Eye (tissue), 1 donor: ENCODE data around the gene BTG2.

Experiments
- DNase-seq: peaks from one replicate; pipeline ENCODE4 v3.0.0-alpha.2; 2015

BTG2 gene

DNA sequence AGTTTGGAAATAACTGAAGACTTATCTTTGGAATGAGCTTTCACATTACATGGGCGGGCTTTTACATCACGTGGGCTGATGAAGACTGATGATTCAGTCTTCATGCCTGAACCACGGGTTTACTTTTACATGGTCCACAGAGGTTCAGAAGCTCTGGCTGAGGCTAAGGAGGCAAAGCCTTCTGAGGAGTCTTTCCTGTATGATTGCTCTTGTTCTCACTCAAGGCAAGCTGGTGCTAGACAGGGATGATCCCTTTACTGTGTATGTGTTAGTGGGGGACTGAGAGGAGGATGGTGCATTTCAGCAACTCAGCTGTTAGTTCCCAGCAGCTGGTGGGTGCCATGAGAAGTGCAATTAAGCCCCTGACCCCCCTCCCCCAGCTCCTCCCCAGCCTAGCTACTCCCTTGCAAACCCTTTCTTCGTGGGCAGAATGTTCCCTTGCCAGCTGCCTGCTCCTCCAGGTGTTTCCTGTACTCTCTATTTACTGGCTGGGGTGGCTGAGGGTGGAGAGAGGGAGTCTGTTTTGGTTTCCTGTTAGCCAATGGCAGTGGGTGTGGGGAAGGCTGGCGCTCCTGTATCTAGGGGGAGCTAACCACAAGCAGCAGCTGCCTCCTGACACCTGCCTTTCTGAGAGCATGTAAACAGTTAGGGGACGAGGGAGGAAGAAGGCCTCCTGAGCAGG lies 15.4 kb downstream of the BTG2 start:
- DNase-seq = peak; percentile 57

DNA sequence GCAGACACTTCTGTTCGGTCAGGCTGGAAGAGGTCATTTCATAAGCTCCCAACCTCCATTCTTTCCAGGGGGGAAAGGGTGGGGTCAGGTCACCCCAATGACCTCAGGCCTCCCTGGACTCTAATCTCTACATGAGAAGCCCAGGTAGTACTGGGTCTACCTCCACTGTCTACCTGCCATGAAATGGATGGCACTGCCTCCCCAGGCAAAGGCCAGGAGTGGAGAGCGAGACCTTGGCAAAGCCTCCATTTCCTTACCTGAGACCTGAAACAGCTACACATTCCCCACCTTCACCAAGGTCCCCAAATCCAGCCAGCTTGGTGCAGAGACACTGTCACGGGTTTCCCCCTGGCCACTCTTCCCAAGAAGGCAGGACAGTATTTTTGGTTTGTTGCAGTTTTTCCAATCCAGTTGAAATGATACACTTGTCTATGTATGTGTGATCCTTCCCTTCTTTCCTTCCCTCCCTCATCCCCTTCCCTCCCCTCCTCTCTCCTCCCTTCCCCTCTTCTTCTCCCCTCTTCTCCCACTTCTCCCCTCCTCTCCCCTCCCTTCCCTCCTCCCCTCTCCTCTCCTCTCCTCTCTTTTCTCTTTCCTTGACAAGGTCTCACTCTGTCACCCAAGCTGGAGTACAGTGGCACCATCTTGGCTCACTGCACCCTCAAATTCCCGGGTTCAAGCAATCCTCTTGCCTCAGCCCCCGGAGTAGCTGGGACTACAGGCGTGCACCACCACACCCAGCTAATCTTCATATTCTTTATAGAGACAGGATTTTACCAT lies 16.1 kb downstream of the BTG2 start:
- DNase-seq = no peak

DNA sequence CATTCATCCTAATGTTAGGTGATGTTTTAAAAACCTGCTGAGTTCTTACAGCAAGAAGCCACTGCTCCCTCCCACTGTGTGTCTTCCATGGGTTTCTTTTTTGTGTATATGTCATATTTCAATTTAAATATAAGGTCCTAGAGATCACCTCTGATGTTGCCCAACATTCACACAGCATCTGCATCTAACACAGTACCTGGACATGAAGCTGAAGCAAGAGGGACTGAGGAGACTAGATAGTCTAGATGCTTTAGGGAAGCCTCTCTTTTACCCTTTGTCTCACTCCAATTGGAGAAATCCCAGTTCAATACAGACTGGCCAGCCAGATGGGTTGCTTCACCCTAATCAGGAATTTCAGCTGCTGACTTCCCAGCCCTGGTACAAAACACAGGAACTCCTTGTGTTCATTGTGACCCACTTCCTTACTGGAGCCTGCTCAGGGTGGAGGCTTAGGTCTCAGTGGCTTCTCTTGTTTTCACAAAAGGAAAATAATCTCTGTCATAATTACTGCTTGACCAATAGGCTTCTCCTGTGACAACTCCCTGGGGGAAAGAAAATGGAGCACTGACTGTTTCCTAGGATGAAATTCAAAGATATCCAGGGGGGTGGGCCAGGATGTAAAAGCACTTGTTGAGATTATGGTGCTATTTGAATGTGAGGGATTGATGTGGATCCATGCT lies 17.3 kb downstream of the BTG2 start:
- peak; percentile 77 for DNase-seq

DNA sequence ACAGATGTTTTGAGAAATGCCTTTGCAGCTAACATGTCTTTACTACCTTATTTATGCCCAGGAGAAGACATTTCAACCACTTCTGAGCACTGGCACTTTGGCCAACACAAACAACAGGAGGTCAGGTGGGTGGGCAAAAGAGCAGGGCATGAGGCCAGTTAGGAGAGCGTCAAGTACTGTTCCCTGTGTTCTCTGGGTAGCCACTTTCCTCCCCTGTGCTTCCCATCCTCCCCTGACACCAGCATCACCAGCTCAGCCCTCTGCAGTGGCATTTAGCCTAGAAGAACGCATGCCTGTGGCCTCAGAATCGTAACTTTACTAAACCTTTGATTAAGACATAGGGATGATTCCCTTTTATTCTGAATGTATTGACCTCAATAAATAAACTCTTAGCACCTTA lies 18.3 kb downstream of the BTG2 start:
- no peak for DNase-seq

DNA sequence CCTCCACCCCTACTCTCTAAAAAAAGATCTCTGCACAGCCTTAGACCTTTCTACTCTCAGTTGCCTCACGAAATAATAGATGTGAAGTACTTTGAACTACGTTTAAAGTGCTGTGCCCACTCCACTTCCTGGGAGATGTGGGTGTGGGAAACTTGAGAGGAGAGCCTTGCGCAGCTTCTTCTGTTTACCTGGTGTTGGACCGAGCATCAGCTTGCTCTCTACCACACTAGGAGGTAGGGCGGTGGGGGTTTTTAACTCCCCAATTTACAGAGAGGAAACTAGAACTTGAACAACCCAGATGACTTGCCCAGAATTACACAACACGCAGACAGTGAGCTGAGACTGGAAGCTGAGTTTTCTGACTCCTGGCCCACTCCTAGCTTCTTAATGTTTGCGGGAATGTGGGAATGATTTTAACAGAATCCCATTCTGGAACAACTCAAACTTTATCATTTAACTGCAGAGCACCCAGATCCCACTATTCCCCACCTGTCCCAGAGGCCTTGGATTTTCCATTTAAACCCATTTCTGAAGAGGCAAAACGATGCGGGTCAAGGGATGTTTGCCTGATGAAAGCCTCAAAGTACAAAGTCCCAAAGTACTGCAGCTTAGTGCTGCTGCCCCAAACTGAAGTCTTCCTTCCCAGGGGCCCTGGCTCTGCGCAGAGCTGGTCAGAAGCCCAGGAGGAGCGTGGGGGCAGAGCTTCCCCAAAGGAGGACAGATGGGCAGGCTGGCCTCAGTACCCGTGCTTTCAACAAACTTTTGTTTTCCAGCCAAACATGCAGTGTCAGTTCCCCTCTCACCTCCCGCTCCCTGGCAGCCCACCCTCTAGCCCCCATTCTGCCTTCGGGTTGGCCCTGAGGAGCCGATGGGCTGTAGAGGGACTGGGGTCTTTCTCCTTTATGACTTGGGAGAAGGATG lies 19.0 kb downstream of the BTG2 start:
- no peak for DNase-seq

DNA sequence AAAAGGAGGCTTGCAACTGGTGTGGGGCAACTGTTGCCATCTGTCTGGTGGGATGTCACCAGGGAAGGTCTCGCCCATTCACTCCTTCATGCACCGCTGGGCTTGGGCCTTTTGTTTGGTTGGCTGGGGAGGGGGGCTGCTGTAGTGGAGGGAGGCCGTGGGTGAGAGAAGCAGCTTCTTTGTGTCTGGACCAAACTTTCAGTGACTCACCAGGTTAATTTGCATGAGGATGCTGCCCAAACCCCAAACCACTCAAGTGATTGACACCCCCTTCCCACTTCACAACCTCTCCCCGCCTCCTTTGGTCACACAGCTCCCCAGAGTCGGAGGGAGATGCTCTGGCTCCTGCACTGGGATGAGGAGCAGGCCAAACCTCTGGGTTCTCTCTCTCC lies 19.7 kb downstream of the BTG2 start:
- peak; percentile 90 for DNase-seq

DNA sequence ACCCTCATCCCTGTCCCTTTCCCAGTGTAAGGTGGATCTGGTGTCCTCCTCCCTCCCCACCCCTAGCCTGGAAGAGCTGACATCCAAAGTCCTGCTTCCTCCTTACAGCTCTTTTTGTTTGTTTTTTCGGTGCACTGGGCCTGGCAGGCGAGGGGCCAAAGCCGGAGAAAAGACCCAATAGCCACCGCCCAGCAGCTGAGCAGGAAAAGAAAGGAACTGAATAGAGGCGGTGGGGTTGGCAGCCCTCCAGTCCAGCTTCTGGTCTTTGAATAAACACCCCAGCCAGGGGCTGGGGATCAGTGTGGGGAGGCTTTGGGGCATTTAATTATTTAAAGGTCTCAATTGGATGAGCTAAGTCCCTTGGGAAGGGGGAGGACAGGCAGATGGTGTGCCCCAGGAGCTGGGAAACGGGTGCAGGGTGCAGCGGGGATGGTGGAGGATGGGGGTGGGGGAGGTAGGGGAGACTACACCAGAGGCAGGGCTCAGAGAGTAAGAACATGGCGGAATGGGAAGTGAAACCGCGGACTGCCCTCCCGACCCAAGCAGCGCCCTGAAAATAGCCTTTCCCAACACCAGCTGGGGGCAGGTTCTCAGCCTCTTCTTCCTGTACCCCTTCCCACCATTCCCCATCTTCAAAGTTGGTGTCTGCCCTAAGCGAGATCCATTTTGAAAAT lies 20.2 kb downstream of the BTG2 start:
- peak; percentile 82 for DNase-seq

DNA sequence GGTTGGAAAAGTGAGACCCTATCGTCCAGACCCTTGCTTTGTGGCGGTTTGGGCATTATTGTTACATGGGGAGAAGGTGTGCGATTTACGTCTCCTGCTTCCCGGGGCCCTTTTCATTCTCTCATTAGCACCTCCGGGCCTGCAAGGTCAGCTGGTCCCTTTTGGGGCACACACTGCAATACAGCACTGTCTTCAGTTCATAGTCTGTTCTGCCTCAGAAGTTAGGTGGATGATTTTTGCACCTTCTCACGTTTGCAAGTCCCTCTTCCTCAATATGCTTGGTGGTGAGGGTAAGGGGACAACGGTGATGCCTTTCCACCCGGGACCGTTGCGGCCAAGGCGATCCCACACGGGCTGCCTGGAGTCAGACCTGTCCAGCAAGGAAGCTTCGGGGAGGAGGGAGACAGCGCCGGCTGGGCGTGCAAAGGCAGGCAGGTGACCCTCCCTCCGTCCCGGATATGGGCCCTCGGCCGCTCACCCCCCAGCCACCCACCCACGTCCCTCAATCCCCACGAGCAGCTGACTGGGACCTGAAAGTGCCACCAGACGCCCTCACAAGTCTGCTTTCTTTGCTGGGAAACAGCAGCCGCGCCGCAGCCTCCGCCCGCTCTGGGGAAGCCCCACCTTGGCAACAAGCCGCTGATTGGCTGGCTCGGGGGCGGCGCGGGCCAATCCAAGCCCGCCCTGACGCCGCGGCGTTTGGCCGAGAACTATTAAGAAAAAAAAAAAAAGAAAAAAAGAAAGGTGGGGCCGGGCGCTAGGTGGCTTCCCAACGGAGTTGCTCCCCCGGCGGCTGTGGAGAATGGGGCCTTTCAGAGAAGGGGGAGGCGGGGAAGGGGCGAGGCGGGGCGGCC lies 21.7 kb downstream of the BTG2 start:
- DNase-seq = peak; percentile 97

DNA sequence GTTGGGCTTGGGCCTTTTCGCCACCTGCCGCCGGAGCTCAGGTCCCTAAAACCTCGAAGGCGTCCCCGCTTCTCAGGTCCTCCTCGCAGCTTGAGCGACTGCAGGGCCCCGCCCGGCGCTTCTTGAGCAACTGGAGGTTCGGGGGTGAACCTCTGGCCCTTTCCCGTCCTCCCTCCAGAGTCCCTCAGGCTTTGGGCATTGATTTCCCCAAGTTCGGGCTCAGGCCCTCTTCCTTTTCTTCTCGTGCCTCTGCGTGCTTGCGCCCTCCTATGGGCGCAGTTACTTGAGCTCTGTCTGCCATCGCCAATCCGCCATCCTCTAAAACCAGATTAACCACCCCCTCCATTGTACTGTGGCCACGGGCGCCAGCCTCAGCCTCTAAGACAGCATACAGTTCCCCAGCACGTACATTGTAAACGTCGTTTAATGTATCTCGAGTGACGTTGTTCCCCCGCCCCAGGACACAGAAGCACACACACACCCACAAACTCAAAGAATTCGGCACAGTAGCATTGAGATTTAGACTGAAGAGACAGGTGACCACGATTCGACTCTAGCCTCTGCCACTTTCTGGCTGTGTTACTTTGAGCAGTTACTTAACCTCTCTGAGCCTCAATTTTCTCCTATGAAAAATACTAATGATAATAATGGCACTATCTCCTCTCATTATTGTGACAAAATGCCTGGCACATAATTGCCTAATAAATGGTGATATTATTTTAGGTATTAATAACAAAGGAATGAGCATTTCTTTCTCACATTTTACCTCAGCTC lies 22.6 kb downstream of the BTG2 start:
- no peak for DNase-seq

DNA sequence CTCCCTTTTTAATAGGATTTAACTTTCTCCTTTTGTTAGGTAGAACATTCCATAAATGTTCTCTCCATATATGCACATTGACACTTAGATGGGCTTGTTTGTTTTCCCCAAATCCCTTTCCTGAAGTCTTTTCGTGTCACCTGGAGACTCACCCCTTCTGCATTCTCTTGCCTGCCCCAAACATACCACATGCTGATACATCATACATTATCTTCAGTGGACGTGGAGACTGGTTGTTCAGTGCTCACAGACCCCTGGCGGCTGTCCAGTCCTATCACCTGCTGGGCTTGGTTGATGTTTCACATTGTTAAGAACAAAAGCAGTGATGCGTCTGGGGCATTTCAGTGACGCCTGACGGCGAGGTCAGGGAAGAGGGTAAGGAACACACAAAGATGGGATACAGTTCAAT lies 23.4 kb downstream of the BTG2 start:
- DNase-seq = peak; percentile 78

DNA sequence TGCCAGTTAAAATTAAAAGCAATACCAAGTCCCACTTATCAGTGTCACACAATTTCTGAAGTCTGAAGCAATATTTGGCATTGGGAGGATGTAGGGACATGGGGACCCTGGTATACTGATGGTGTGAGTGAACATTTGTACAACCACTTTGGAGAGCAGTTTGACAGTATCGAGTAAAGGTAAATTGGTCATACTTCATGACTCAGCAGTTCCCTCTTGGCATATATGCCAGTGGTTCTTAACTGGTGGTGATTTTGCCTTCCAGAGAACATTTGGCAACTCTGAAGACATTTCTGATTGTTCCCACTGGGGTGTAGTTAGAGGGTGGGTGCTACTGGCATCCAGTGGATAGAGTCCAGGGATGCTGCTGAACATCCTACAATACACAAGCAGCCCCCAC lies 25.9 kb downstream of the BTG2 start:
- no peak for DNase-seq

DNA sequence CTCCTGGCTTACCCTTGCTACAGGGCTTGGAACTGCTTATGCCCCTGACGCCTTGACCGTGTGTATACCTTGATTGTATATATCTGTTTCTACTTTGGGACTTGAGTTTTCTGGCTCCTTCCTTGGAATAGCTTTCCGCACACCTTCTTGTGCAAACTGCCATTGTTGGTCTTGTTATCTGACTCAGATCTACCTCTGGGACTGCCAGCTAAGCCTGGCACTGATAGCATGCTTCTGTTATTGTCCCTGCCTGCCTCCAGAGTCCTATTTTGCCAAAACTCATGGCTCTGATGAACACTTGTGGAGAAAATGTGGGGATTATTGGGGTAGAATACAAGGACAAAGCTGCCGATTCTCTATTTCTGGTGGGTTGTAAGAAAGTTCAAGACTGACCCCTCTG lies 30.2 kb downstream of the BTG2 start:
- DNase-seq = no peak

DNA sequence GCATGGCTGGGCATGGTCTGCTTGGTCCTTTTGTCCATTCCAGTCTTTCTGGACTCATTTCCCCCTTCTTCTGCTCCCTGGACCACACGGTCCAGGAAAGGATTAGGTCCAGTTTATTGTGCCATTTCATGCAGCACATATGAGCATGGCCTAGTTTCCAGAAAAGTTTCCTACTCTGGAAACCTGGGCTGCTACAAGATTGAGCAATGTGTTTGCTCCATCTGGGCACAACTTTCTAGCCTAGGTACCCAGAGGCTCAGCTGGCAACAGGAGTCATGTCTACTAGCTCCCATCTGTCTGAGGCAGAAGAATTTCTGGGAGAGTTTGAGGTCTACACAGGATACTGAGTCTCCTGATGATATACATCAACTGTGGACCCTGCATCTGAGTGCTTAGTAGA lies 30.8 kb downstream of the BTG2 start:
- no peak for DNase-seq

DNA sequence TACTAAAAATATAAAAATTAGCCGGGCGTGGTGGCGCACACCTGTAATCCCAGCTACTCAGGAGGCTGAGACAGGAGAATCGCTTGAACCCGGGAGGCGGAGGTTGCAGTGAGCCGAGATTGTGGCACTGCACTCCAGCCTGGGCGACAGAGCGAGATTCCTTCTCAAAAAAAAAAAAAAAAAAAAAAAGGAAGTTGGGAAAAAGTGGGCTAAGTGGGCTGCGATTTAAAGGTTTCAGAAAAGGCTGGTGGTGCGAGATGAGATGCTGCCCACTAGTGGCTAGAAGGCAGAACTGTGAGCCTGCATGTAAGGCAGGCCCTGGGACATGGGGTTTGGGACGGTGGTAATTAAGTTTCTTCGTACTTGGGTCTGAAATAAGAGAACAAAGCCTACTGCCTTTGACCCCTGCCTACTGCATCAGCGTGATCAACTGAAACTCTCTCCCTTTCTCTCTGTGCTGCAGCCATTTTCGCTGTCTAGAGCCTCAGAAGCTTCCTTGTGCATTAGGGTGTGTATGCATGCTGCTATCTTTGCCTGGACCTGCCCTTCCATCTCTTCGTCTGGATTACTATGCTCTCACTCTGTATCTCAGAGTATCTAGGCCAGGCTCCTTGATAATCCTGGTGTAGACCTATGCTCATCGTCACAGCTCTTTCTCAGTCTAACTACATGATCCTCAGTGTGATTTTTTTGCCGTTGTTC lies 33.2 kb downstream of the BTG2 start:
- DNase-seq = peak; percentile 82

DNA sequence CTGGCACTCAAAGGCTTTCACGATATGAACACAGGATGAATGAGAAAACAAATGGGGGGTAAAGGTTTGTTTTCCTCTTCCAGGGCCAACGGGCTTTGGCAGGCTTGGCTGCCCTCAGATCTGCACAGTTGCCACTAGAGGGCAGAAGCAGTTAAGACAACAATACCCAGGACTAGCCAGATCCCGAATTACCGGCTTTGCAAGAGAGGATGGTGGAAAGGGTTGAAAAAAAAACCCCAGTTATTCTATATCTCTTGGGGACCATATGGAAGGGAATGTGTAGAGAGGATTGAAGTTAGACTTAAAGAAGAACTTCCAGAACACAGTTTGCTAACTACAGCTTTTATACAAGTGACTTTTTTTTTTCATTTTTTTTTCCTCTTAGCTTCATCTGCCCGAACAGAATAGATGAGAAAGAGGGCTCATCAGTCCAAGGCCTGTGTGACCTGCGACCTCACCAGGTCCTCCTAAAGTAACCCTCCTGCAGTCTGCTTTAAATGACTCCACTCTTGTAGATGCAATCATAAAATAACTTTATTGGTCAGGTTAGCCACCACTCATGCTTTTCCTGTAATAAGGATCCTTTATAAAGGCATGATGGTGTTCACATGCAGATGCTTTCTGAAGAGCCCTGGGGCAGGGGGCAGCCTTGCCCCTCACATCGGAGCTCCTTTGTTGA lies 34.9 kb downstream of the BTG2 start:
- peak; percentile 93 for DNase-seq

DNA sequence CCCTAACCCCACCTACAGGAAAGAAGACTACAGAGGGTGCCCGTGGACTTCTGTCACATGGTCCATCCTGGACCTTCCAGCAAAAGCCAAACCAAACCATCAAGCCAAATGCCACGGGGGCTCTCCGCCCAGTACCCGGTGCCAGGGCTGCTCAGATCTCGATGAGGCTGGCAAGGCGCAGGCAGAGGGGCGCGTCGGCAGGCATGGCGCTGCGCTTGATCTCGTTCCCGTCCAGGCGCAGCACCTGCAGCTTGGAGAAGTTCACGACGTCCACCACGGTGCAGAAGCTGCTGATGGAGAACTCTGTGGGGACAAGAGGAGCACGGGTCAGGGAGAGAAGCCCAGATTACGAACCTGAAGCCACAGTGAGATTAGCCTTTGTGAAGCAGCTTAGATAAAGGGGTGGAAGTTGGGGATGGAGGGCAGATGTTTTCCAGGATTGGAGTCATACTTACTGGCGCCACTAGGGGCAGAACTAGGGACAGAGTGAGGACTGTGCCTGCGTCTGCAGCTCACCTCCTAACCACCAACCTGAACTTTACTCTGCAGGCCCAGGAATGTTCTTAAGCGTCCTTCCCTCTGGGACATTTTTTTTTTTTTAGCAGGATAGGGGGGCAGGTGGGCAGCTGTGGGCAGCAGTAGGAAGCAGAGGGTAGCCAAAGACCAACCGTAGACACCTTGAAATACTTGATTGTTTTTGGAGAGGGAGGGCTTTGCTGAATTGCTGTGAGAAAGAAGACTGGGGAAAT lies 37.0 kb downstream of the BTG2 start:
- peak; percentile 81 for DNase-seq

DNA sequence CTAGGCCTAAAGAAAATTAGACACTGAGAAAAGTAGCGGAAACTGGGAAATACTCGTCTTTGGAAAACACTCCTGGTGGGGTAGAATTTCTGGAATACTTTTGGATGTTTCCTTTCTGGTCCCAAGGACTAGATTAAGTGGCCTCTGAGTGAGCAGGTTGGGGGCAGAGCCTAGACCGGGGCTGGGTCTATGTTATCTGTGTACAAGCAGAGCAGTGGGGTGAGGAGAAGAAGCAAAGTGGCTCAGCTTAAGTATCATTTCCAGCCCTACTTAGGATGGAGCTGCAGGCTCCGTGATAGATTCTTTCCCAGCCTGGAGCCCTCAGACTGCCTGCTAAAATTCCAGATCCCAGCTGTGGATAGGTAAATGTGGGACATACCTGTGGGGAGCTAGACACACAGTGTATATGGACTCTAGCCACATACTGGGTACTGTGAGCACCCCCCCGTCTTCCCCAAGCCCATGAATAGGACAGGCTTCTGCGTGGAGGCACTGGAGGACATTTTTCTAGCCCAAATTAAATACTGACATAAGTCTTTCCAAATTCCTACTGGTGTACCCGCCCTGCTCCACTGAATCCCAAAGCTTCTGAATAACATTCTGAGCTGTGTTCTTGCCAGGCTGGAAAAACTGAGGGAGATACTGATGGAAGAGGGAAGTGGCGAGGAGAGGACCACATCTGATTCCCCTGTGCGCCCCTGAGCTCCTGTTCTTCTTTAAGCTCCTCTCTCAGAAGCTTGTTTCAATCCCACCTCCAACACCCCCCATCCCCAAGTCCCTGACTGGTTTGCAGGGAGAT lies 38.8 kb downstream of the BTG2 start:
- DNase-seq = no peak
